NCI-H128 (cell line): ENCODE measurements around the gene GMEB2.
"Not testable (repeated sequence)": the region's sequence is repeated elsewhere in the genome, so short reads cannot be mapped to it uniquely, and the experiment has no call there.

Source experiments
- DNase-seq: peaks from one replicate; lab custom pipeline; 2025; ENCODE audit not compliant: unreplicated experiment; lab: John Stamatoyannopoulos, UW

GMEB2 gene

GRCh38 chr20:63617092-63617875 is 9.6 kb downstream of the GMEB2 start:
- DNase-seq: no peak

DNA sequence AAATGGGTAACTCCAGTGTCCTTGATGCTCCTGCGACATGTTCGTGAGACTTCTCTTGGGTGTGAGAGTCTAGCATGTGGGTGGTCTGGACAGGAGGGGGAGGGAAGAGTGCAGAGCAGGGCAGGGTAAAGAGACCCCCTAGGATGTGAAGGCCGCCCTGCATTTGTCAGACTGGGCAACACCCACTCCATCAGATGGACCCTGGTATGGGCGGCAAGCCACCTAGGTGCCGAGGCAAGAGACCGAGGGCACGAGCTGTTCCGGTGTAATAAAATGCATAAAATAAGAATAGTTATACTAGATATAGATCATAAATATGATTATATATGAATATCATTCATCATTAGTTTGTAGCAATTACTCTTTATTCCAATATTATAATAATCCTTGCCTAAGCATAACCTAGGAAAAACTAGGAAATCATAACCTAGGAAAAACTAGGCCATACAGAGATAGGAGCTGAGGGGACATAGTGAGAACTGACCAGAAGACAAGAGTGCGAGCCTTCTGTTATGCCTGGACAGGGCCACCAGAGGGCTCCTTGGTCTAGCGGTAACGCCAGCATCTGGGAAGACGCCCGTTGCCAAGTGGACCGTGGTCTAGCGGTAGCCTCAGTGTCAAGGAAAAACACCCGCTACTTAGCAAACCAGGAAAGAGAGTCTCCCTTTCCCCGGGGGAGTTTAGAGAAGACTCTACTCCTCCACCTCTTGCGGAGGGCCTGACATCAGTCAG is 12.9 kb downstream of the GMEB2 start:
- DNase-seq: not testable (repeated sequence)

- no peak for DNase-seq
Observed at GRCh38 chr20:63612276-63612931, 14.5 kb downstream of the GMEB2 start.

DNA sequence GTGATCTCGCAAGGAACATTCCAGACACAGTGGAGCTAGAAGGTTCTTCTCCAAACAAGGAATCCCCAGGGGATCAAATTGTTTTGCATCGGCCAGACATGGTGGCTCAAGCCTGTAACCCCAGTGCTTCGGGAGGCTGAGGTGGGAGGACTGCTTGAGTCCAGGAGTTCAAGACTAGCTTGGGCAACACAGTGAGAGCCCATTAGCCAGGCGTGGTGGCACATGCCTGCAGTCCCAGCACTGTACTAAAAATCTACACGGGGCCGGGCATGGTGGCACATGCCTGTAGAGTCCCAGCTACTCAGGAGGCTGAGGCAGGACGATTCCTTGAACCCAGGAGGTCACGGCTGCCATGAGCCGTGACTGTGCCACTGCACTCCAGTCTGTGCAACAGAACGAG is 15.3 kb downstream of the GMEB2 start:
- no peak for DNase-seq

- no peak for DNase-seq
Observed at GRCh38 chr20:63610581-63611435, 16.1 kb downstream of the GMEB2 start.

DNA sequence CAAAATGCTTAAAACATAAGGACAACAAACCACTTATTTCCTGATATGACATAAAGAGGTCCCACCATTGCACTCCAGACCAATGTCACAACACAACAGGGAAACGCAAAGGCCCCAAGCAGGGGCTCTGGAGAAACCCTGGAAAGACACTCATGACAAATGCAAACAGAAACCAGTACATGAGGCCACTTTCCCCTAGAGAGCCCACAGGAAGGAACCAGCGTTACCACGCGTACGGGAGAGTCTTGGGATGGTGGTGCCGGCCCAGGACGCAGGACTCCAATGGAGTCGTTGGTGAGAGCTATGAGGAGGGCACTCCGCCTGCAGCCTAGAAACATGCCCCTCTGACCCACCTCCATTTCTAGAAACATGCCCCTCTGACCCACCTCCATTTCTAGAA is 20.2 kb downstream of the GMEB2 start:
- DNase-seq: no peak

DNA sequence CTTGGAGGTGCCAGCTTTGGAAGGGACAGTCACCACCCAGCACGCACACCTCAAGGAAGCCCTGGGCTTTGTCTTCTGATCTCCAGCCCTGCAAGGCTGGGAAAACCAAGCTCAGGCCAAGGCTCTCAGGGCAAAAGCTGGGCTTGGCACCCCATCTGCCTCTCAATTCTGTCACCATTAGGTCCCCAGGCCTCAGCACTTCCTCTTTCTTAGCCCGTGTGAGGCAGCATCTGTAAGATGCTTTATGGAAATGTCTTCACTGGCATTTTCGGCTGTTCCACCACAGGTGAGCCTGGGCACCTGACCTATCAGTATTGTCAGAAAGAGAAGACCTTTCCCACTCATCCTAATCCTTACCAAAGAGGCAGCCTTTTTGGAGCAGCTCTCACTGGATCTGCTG is 24.6 kb downstream of the GMEB2 start:
- no peak for DNase-seq

GRCh38 chr20:63601679-63602078 is 25.2 kb downstream of the GMEB2 start:
- not testable (repeated sequence) for DNase-seq

DNA sequence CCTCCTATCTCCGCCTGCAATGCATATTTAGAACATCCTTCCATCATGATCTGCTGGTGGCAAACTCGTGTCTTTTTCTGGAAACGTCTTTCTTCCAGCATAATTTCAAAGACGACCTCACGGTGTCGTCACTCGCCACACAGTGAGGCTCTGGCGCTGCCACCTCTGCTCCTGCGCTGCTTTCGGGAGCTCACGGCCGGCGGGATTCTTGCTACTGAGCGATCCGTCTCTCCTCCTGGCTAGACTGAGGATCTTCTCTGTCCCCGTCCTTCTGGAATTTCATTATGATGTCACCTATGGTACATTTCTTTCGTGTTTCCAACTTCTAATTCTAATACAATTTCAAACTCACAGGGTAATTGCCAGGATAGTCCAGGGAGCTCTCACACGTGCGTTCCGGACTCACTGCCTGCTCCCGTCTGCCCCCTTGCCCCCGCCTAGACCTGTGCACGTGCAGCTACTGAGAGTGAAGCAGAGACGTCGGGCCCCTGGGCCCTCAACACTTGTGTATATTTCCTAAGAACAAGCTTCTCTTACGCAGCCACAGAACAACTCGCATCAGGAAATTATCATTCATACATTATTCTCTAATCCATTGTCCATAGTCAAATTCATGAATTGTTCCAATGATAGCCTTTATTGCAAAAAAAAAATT is 27.4 kb downstream of the GMEB2 start:
- no peak for DNase-seq

DNA sequence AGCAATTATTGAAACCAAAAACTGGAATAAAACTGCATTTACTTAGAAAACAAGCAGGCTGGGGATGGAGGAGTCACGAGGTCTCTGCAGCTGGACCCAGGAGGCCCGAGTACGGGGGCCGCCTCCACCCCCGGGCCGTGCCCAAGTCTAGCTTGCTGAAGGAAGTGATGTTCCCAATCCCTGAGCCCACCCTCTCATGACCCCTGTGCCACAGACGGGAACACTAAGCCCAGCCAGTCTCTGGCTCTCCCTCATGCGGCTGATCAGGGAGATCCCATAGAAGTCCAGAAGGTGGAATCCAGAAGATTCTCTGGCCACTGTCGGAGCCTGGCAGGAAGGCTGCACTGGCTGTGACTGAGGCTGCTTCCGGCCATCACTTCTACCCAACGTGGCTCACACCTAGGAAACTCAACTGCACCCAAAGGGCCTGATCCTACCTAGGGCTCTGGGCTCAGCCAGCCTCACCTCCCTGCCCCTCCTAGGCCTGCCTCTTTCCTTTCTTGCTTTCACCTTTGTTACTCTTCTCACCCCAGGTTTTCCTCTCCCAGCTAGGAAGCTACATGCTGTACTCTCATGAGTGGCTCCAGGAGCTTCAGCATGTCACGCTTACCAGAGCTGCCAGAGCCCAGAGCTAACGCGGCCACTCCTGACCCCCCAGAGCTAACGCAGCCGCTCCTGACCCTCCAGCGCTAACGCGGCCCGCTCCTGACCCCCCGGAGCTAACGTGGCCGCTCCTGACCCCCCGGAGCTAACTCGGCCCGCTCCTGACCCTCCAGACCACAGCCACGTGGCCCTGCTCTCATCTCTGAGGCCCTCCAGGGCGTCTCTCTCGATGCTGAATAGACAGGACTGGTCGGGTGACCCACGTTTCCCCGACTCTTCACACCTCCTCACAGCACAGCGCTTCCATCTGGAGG is 28.2 kb downstream of the GMEB2 start:
- no peak for DNase-seq

DNA sequence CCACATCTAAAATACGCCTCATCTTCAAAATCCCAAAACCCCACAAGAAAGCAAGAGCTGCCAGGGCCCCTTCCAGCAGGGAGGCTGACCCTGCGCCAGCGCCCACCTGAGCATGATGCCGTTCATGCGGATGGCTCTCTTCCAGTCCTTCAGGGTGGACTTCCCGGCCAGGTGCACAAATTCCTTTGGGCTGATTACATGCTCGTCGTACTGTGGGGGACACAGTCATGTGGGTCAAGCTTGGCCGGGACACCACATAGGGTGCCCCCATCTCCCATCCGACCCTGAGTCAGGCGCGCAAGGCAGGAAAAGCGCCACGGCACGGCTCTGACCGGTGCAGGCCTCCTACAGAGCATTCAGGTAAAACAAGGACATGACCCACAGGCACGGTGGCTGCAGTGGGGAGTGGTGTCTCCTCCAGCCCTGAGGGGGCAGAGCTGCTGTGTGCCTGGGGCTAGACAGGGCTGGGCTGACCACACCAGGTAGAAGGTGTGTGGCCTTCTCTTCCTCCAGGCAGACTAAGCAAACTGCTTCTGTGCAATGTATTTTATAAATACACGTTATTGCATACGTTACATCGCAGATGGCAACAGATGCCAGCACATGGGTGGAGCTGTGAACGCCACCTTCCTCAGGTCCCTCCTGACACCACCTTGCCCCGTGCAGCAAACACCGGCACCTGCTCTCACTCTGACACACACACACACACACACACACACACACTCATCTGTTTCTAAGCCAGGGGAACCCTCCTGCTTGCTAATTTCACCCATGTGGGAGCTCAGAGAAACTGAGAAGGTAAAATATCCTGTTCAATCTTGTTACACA is 29.0 kb downstream of the GMEB2 start:
- no peak for DNase-seq

DNA sequence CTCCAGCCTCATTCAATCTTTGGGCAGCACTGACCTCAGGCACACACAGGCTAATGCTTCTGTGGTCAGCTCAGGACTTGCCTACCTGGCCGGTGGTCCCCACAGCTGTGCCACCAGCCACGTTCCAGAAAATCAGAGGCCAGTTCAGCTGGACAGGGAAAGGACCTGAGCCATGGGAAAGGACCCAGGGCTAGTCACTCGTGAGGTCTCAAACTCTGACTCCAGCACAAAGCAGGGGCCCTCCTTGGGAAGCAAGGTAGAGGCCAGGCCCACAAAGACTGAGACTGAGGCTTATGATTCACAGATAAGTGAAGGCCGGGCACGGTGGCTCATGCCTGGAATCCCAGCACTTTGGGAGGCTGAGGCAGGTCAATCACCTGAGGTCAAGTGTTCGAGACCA is 30.5 kb downstream of the GMEB2 start:
- no peak for DNase-seq

- no peak for DNase-seq
Observed at GRCh38 chr20:63595416-63596127, 31.3 kb downstream of the GMEB2 start.

DNA sequence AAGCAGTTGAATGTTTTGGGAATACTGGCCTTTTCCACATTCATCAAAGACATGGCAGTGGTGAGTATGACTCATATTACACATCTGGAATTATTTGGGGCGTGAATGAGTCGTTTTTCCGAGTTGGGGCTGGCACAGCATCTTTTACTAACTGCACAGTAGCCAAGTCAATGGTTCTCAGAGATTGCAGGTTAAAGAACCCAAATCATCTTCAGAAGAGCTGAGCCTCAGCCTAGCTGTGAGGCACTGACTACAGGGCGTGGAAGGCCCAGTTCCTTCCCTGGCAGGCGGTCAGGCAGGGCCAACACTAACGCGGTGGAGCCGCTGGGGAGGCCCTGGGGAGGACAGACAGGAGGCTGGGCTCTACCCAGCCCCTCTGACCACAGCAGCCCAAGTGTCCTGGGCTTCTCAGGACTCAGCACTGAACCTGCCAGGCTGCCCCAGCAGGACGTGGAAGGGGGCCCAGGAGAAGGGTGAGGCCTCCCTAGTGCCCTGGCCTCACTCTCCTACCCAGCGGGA is 32.8 kb downstream of the GMEB2 start:
- no peak for DNase-seq

DNA sequence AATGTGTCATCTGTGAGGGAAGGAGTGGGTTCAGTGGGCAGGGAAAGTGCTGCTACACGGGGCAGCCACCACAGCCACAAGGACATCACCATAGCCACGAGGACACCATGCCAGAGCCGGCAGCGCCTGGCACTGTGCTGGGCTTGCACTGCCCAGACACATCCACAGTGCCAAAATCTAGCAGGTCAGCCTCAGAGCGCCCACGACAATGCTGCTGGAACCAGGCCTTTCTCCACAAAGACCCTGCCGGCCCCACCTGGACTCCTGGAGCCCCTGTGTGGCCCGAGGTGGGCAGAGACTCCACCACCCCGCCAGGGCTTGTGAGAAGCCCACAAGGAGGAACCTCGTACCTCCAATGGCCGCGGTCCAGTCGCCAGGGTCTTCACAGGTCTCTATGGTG is 34.2 kb downstream of the GMEB2 start:
- DNase-seq: no peak

- DNase-seq: no peak
Observed at GRCh38 chr20:63591786-63592355, 35.0 kb downstream of the GMEB2 start.

DNA sequence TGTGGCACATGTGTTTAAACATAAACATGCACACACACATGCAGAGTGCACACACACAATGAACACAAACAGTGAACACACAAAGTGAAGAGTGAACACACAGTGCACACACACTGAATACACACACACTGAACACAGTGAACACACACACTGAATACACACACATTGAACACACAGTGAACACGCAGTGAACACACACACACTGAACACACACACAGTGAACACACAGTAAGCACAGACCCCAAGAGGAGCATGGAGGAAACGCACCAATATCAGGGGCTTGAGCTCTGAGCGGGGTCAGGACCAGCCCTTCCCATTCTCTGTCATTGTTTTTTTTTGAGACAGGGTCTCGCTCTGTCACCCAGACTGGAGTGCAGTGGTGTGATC is 35.8 kb downstream of the GMEB2 start:
- DNase-seq: no peak
